Spinal cord (tissue), 10 donors: ENCODE data around the gene SLC13A5. TPM values are rescaled to one million over a fixed set of nuclear protein-coding genes. Genes with fewer than 3 reads are reported as not detected.

Experiments
- DNase-seq, 6 donors: peaks; one replicate each; pipeline versions ENCODE4 v3.0.0 to v3.0.0-alpha.2; 2013 to 2015; ENCODE audit warnings: low spot score in 6 of 6, low read depth in 4 of 6
- H3K27ac ChIP-seq: one replicate; pipeline ENCODE4 v1.5.1; 2013; ENCODE audit warnings: low read depth, low read length, control low read depth
- H3K27me3 ChIP-seq: one replicate; pipeline ENCODE4 v1.6.1; 2013; ENCODE audit warnings: low read length; ENCODE audit not compliant: control insufficient read depth, insufficient read depth
- H3K36me3 ChIP-seq: one replicate; pipeline ENCODE4 v1.6.1; 2013; ENCODE audit warnings: low read length; ENCODE audit not compliant: control insufficient read depth, insufficient read depth
- H3K4me1 ChIP-seq: one replicate; pipeline ENCODE4 v1.6.1; 2013; ENCODE audit warnings: low read length; ENCODE audit not compliant: control insufficient read depth, insufficient read depth
- H3K4me3 ChIP-seq: one replicate; pipeline ENCODE4 v1.5.1; 2013; ENCODE audit warnings: low read depth, low read length, control low read depth
- H3K9me3 ChIP-seq: one replicate; pipeline ENCODE4 v1.6.1; 2013; ENCODE audit warnings: low read length; ENCODE audit not compliant: control insufficient read depth, insufficient read depth
- WGBS: methylation state at CpG from one replicate; pipeline ENCODE4 v1.1.5; 2013; ENCODE audit warnings: missing lambda C conversion rate; ENCODE audit not compliant: insufficient coverage; 5-methylcytosine and 5-hydroxymethylcytosine counted together
- long read RNA-seq, 4 donors: transcript quantifications; one replicate each; lab custom pipeline, GENCODE V29; 2026
- polyA plus RNA-seq, 2 donors: library from polyadenylated mRNA; unstranded; fragments of 120-200 nt; gene quantifications; one replicate each; pipeline ENCODE4 v1.2.1, GENCODE V29; 2013; ENCODE audit not compliant: insufficient read length in 2 of 2
- total RNA-seq, 2 donors: library from RNA; depleted of rRNA in 1 of 2; stranded (reverse); fragments of 120-200 nt in 1 of 2; fragments of >200 nt in 1 of 2; gene quantifications; one replicate each; pipeline versions ENCODE4 v1.2.3 to v1.2.4, GENCODE V29; 2013 to 2014
- donor health status: healthy.

SLC13A5 gene
- total RNA-seq (1 to 10 TPM in 1 of 2 donors, under 1 TPM in 1; 0.69 to 1.3 TPM), polyA plus RNA-seq (10 to 100 TPM; 11.4 to 14.6 TPM)
- long read RNA-seq, donor 1, full-length matches to known transcripts: 10 of 10 reads
- long read RNA-seq, donor 1, partial matches to known transcripts: 0 of 10 reads
- long read RNA-seq, donor 1, other reads (novel, unspliced or antisense): 0 of 10 reads
- long read RNA-seq, donor 2, full-length matches to known transcripts: 4 of 4 reads
- long read RNA-seq, donor 2, partial matches to known transcripts: 0 of 4 reads
- long read RNA-seq, donor 2, other reads (novel, unspliced or antisense): 0 of 4 reads
- long read RNA-seq, donor 3, full-length matches to known transcripts: 7 of 7 reads
- long read RNA-seq, donor 3, partial matches to known transcripts: 0 of 7 reads
- long read RNA-seq, donor 3, other reads (novel, unspliced or antisense): 0 of 7 reads
- long read RNA-seq, donor 4, full-length matches to known transcripts: 1 of 1 reads
- long read RNA-seq, donor 4, partial matches to known transcripts: 0 of 1 reads
- long read RNA-seq, donor 4, other reads (novel, unspliced or antisense): 0 of 1 reads

DNA sequence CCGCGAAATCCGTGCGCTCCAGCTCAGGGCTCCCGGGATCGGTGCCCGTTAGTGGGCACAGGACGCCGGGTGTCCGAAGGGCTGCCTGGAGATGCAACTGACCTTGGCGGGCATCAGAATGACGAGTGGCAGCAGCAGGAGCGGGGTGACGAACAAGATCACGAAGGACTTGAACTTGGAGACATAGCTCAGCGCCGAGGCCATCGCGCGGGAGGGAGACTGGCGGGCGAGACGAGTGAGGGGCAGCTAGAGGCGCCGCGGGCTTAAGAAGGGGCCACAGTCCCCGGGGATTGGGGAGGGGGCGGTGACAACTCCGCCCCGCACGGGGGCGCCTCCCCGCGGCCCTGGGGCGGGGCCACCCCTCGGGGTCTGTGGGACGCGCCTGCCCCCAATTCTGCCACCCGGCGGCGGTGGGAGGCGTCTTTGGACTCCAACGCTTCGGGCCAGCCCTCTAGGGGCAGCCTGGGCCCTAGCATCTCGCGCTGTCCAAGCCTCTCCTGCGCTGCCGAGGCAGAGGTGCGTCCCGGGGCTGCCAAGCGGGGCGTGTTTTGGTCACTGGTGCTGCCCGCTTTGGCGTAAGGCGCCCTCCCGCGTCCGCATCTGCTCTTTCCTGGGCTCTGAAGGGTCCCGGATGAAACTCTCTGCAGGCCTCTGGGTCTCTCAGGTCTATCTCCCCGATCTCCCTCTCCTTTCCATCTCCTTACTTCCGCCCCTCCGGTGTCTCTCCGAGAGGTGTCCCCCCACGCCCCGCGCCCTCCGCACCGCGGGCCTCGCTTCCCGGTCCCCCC lies at the start of gene SLC13A5:
Gene SLC13A5, minus strand, starts transcription at position 240 of the 788 bp plus-strand sequence. Its CDS starts 36 bp downstream, at position 204.
- Histone ChIP-seq H3K4me3 (peak within 1 kb of the TSS; percentile 35), H3K9me3 (peaks cover 2% of the 10 kb centered on the region), H3K4me1 (peaks cover 33% of the 10 kb centered on the region), H3K36me3 (no peaks in the 10 kb centered on the region), H3K27me3 (peaks cover 29% of the 10 kb centered on the region), H3K27ac (peak within 1 kb of the TSS; percentile 37)
- peak in 5 of 6 donors; percentile 31 to 77 (median 47) for DNase-seq
- WGBS: under 1% methylated on average over 71 of the region's 71 CpGs

DNA sequence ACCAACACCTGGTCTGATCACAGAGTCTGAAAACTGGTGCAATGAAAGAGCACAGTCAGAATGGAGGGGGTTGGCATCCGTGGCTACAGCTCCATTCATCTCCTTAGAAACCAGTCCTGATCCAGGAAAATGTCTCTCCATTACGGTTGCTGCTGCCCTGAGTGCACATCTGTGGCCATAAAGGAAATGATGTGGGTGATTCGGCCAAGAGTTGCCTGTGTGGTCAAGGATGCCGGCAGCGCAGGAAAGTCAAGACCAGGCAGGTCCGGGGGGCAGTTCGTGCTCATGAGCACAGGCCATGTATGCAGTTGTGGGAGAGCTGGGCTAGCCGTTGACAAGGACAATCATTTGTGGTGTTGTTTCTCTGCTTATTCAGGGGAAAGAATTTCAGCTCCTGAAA lies 48.6 kb upstream of the SLC13A5 start:
- H3K4me1 ChIP-seq: peaks cover 8% of the 10 kb centered on the region
- H3K9me3 ChIP-seq: no peaks in the 10 kb centered on the region
- H3K27me3 ChIP-seq: no peaks in the 10 kb centered on the region
- no peak overlapping the region for H3K27ac ChIP-seq
- no peak overlapping the region for H3K4me3 ChIP-seq
- WGBS: 26% methylated on average over 7 of the region's 8 CpGs
- peak in 5 of 6 donors; percentile 24 to 76 (median 48) for DNase-seq
- no peaks in the 10 kb centered on the region for H3K36me3 ChIP-seq

- peaks cover 2% of the 10 kb centered on the region for H3K27me3 ChIP-seq
- H3K9me3 ChIP-seq: no peaks in the 10 kb centered on the region
- H3K4me3 ChIP-seq: no peak overlapping the region
- no peak overlapping the region for H3K27ac ChIP-seq
- peaks cover 19% of the 10 kb centered on the region for H3K4me1 ChIP-seq
- no peak for DNase-seq
- no peaks in the 10 kb centered on the region for H3K36me3 ChIP-seq
- WGBS: 100% methylated on average over 1 of the region's 2 CpGs
Observed at GRCh38 chr17:6757747-6758146, 44.6 kb upstream of the SLC13A5 start.

DNA sequence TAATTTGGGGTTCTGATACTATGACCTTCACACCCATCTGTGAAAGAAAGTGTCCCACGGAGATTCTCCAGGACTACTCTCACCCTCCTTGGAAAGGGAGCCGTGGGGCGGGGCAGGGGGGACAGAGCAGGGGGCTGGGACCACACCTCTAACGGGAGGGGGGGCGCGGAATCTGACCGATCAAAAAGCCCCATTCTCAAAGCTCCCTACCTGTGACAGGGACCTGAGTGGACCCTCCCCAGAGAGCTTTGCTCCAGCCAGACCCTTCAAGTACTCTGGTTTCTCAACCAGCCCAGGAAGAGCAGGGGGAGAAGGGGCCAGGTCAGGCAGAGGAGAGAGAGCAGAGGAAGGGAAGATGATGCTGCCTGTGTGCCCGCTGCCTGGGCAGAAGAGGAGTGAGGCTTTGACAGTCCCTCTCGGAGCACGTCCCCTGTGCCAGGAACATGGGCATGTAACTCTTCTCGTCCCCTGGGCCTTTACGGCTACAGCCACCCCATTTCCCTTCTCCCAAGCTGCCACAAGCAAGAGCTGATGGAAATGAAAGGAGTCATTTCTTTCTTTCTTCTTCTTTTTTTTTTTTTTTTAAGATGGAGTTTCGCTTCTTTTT lies 43.4 kb upstream of the SLC13A5 start:
- peak overlapping the region; percentile 26 for H3K4me3 ChIP-seq
- peaks cover 21% of the 10 kb centered on the region for H3K4me1 ChIP-seq
- H3K27me3 ChIP-seq: peaks cover 2% of the 10 kb centered on the region
- no peaks in the 10 kb centered on the region for H3K9me3 ChIP-seq
- H3K27ac ChIP-seq: no peak overlapping the region
- 53% methylated on average over 4 of the region's 13 CpGs for WGBS
- H3K36me3 ChIP-seq: no peaks in the 10 kb centered on the region
- DNase-seq: no peak

GRCh38 chr17:6755731-6756184 lies 42.6 kb upstream of the SLC13A5 start, which contains the start of gene XAF1:
Gene XAF1 (plus strand): TSS chr17:6756046. CDS start chr17:6756079, 33 bp downstream.
- WGBS: 60% methylated on average over 14 of the region's 14 CpGs
- Histone ChIP-seq H3K36me3 (no peaks in the 10 kb centered on the region), H3K4me1 (peaks cover 17% of the 10 kb centered on the region), H3K27me3 (peaks cover 2% of the 10 kb centered on the region), H3K9me3 (no peaks in the 10 kb centered on the region), H3K27ac (peak within 1 kb of the TSS; percentile 79), H3K4me3 (peak within 1 kb of the TSS; percentile 26)
- peak in 1 of 6 donors; percentile 32 for DNase-seq

DNA sequence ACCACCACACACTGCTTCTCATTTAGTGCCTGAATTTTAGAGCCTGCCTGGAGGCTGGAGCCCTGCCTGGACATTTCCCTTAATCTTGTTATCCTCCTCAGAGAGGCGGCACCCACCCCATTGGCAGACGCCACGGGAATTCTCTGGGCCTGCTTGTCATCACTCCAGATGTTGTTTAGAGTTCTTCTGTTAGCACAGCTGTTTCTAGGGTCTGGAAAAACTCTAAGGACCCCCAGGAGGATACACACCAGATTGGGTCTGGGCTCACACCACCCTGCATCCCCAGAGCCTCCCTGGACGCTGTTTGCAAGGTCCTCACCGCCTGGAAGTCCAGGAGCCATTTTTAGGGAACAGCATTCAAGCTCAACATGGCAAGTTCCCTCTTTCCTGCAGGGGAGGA lies 42.1 kb upstream of the SLC13A5 start:
- DNase-seq: no peak
- Histone ChIP-seq H3K9me3 (no peaks in the 10 kb centered on the region), H3K27me3 (peaks cover 2% of the 10 kb centered on the region), H3K27ac (peak overlapping the region; percentile 79), H3K4me3 (peak overlapping the region; percentile 26), H3K36me3 (no peaks in the 10 kb centered on the region), H3K4me1 (peaks cover 17% of the 10 kb centered on the region)
- 80% methylated on average over 1 of the region's 5 CpGs for WGBS

DNA sequence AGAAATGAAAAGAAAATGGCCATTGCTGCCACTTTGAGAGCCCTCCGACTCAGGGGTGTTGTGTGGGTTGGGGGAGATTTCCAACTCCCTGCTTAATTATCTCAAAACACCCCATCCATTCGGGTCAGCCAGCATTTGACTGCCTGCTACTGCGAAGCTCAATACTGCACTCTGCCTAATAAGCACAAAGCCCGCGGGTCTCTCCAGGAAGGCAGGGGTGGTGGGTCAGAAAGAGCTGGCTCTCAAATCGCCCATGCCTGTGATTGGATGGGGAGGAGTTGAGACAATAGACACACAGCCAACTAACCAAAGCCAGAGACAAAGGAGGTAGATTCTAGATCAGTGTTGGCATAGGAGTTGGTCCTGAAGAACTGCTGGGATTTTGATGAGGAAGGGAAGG lies 40.4 kb upstream of the SLC13A5 start:
- Histone ChIP-seq H3K27me3 (peaks cover 2% of the 10 kb centered on the region), H3K27ac (no peak overlapping the region), H3K9me3 (no peaks in the 10 kb centered on the region), H3K4me3 (no peak overlapping the region), H3K36me3 (no peaks in the 10 kb centered on the region), H3K4me1 (peaks cover 17% of the 10 kb centered on the region)
- DNase-seq: peak in 1 of 6 donors; percentile 34
- no CpG with 5 or more reads among the region's 6 CpGs for WGBS

DNA sequence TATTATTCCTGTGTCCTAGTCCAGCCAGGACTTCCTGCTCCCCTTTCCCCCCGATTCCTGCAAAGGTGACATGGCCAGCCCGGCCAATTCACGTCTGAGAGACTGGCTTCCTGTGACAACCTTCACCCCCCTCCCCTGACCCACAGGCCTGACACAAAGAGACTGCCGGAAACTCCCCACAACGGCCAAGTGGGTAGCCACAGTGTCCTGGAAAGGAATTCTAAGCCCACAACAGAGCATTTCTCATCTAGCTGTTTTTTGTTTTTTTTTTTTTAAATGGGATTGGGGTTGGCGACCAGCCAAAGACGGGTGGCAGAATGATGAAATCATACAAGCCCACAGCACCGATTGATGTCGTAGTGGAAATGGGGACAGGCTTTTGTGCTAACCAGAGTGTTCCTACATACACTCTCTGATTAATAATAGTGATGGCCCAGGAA lies 39.9 kb upstream of the SLC13A5 start:
- no peaks in the 10 kb centered on the region for H3K36me3 ChIP-seq
- DNase-seq: peak in 3 of 6 donors; percentile 23 to 68 (median 65)
- peak overlapping the region; percentile 49 for H3K27ac ChIP-seq
- no peak overlapping the region for H3K4me3 ChIP-seq
- peaks cover 2% of the 10 kb centered on the region for H3K27me3 ChIP-seq
- H3K9me3 ChIP-seq: no peaks in the 10 kb centered on the region
- H3K4me1 ChIP-seq: peaks cover 17% of the 10 kb centered on the region
- WGBS: 19% methylated on average over 5 of the region's 9 CpGs
